Skeletal muscle satellite cell (primary cell): ENCODE measurements around the gene PRKCE.

ENCODE experiments used
- H3K27me3 ChIP-seq: 2 replicates; pipeline ENCODE4 v1.7.0; 2013; ENCODE audit warnings: low read length; ENCODE audit not compliant: control insufficient read depth, insufficient read depth
- H3K36me3 ChIP-seq: 2 replicates; pipeline ENCODE4 v1.7.0; 2013; ENCODE audit warnings: mild to moderate bottlenecking, control low read depth, low read length; ENCODE audit not compliant: insufficient read depth
- H3K4me1 ChIP-seq: 2 replicates; pipeline ENCODE4 v1.7.0; 2013; ENCODE audit warnings: low read length; ENCODE audit not compliant: control insufficient read depth, insufficient read depth
- H3K4me2 ChIP-seq: 2 replicates; pipeline ENCODE4 v1.7.0; 2013; ENCODE audit warnings: mild to moderate bottlenecking, low read length
- H3K4me3 ChIP-seq: 2 replicates; pipeline ENCODE4 v1.7.0; 2013; ENCODE audit warnings: low read length
- H3K9ac ChIP-seq: 2 replicates; pipeline ENCODE4 v1.7.0; 2013; ENCODE audit warnings: mild to moderate bottlenecking, low read depth, low read length, moderate library complexity
- H3K9me3 ChIP-seq: replicated peaks from 2 replicates; pipeline ENCODE4 v1.7.0; 2013; ENCODE audit warnings: mild to moderate bottlenecking, control low read depth, low read length

The PRKCE gene

GRCh38 chr2:45960057-45960863 is 308.8 kb downstream of the PRKCE start:
- Histone ChIP-seq H3K9ac (no peak overlapping the region), H3K36me3 (no peaks in the 10 kb centered on the region), H3K4me3 (no peak overlapping the region), H3K27me3 (no peaks in the 10 kb centered on the region), H3K4me1 (peaks cover 33% of the 10 kb centered on the region), H3K4me2 (no peak overlapping the region), H3K9me3 (no peaks in the 10 kb centered on the region)

GRCh38 chr2:45962177-45962921 is 310.9 kb downstream of the PRKCE start:
- no peaks in the 10 kb centered on the region for H3K27me3 ChIP-seq
- H3K9me3 ChIP-seq, result no peaks in the 10 kb centered on the region
- peaks cover 35% of the 10 kb centered on the region for H3K4me1 ChIP-seq
- peak overlapping the region; percentile 34 for H3K4me2 ChIP-seq
- no peak overlapping the region for H3K4me3 ChIP-seq
- no peak overlapping the region for H3K9ac ChIP-seq
- H3K36me3 ChIP-seq, result no peaks in the 10 kb centered on the region

GRCh38 chr2:45963816-45964215 is 312.3 kb downstream of the PRKCE start:
- Histone ChIP-seq H3K9ac (no peak overlapping the region), H3K4me2 (peak overlapping the region; percentile 24), H3K4me1 (peaks cover 42% of the 10 kb centered on the region), H3K36me3 (no peaks in the 10 kb centered on the region), H3K9me3 (no peaks in the 10 kb centered on the region), H3K27me3 (no peaks in the 10 kb centered on the region), H3K4me3 (no peak overlapping the region)

GRCh38 chr2:45964223-45964841 is 312.9 kb downstream of the PRKCE start:
- Histone ChIP-seq H3K4me3 (no peak overlapping the region), H3K4me1 (peaks cover 47% of the 10 kb centered on the region), H3K4me2 (peak overlapping the region; percentile 24), H3K27me3 (no peaks in the 10 kb centered on the region), H3K9ac (no peak overlapping the region), H3K9me3 (no peaks in the 10 kb centered on the region), H3K36me3 (no peaks in the 10 kb centered on the region)

- H3K9ac ChIP-seq, result no peak overlapping the region
- no peak overlapping the region for H3K4me3 ChIP-seq
- H3K36me3 ChIP-seq, result no peaks in the 10 kb centered on the region
- peak overlapping the region; percentile 24 for H3K4me2 ChIP-seq
- H3K27me3 ChIP-seq, result no peaks in the 10 kb centered on the region
- peaks cover 50% of the 10 kb centered on the region for H3K4me1 ChIP-seq
- H3K9me3 ChIP-seq, result no peaks in the 10 kb centered on the region
Observed at GRCh38 chr2:45964906-45965305, 313.4 kb downstream of the PRKCE start.

GRCh38 chr2:45965871-45966498 is 314.5 kb downstream of the PRKCE start:
- Histone ChIP-seq H3K4me3 (no peak overlapping the region), H3K4me1 (peaks cover 50% of the 10 kb centered on the region), H3K9me3 (no peaks in the 10 kb centered on the region)

GRCh38 chr2:45968946-45969584 is 317.6 kb downstream of the PRKCE start:
- H3K36me3 ChIP-seq, result no peaks in the 10 kb centered on the region
- H3K27me3 ChIP-seq, result no peaks in the 10 kb centered on the region
- H3K4me2 ChIP-seq, result peak overlapping the region; percentile 46
- no peak overlapping the region for H3K4me3 ChIP-seq
- H3K9me3 ChIP-seq, result no peaks in the 10 kb centered on the region
- H3K9ac ChIP-seq, result no peak overlapping the region
- peaks cover 28% of the 10 kb centered on the region for H3K4me1 ChIP-seq

More at GRCh38 chr2:45965871-45966498, 314.5 kb downstream of the PRKCE start:
- H3K36me3 ChIP-seq, result no peaks in the 10 kb centered on the region
- no peaks in the 10 kb centered on the region for H3K27me3 ChIP-seq
- no peak overlapping the region for H3K4me2 ChIP-seq
- no peak overlapping the region for H3K9ac ChIP-seq

- Histone ChIP-seq H3K4me2 (no peak overlapping the region), H3K4me1 (peaks cover 11% of the 10 kb centered on the region), H3K27me3 (no peaks in the 10 kb centered on the region), H3K9ac (no peak overlapping the region), H3K9me3 (no peaks in the 10 kb centered on the region), H3K36me3 (no peaks in the 10 kb centered on the region), H3K4me3 (no peak overlapping the region)
Observed at GRCh38 chr2:45973426-45973825, 322.0 kb downstream of the PRKCE start.

- no peak overlapping the region for H3K4me2 ChIP-seq
- no peak overlapping the region for H3K4me3 ChIP-seq
- H3K4me1 ChIP-seq, result peaks cover 5% of the 10 kb centered on the region
- no peaks in the 10 kb centered on the region for H3K36me3 ChIP-seq
- H3K9me3 ChIP-seq, result no peaks in the 10 kb centered on the region
- no peaks in the 10 kb centered on the region for H3K27me3 ChIP-seq
- H3K9ac ChIP-seq, result no peak overlapping the region
Observed at GRCh38 chr2:45974056-45974455, 322.6 kb downstream of the PRKCE start.

- Histone ChIP-seq H3K27me3 (no peaks in the 10 kb centered on the region), H3K4me2 (no peak overlapping the region), H3K9me3 (no peaks in the 10 kb centered on the region), H3K36me3 (no peaks in the 10 kb centered on the region), H3K4me3 (no peak overlapping the region), H3K4me1 (no peaks in the 10 kb centered on the region), H3K9ac (no peak overlapping the region)
Observed at GRCh38 chr2:45974762-45975408, 323.4 kb downstream of the PRKCE start.
